ENCODE data around the gene PERM1. TPM values are rescaled to one million over a fixed set of nuclear protein-coding genes. Genes with fewer than 3 reads are reported as not detected.
A peak's percentile ranks its signal among the peaks of the same experiment; 100 is the strongest.

Gene PERM1
- total RNA-seq, 4 donors from 2014 or later: 0.39 to 1.9 (median 1.4) TPM; not detected in 1

DNA sequence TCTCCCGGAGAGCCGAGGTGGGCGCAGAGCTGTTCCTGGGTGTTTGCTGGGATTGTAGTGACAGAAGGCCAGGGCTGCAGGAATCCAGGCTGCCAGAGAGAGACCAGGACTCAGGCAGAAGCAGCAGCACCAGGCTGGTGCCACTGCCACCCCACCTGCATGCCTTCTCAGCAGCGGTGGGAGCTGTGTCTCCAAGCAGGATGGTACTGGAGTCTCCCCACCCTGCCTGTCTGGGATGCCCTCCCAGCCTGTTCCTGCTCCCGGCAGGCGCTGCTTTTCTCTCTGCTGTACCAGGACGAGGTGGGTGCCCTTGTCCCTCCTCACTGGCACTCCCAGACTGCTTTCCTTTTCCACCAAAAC is 22.5 kb upstream of the PERM1 start:
- peaks cover 0 to 49% (median 13%) of the 10 kb centered on the region in 3 donors for H3K4me1 ChIP-seq
- peaks cover 0 to 3% of the 10 kb centered on the region in 2 donors for H3K36me3 ChIP-seq
- ATAC-seq: no peak
- no peak overlapping the region for H3K4me3 ChIP-seq
- peaks cover 25% of the 10 kb centered on the region for H3K27me3 ChIP-seq
- WGBS, 2 donors (ENCODE audit: low coverage in 1 of 2): 0% methylated on average over 1 of the region's 7 CpGs; no CpG with 5 or more reads in 1 of the 2 donors
- TF ChIP-seq POLR2A (IDR thresholded peaks at IDR 0.05) (no peak), POLR2AphosphoS5 (IDR thresholded peaks at IDR 0.05) (no peak), EP300 (IDR thresholded peaks at IDR 0.05) (no peak)
- no peaks in the 10 kb centered on the region for H3K9me3 ChIP-seq
- H3K27ac ChIP-seq: no peak overlapping the region

DNA sequence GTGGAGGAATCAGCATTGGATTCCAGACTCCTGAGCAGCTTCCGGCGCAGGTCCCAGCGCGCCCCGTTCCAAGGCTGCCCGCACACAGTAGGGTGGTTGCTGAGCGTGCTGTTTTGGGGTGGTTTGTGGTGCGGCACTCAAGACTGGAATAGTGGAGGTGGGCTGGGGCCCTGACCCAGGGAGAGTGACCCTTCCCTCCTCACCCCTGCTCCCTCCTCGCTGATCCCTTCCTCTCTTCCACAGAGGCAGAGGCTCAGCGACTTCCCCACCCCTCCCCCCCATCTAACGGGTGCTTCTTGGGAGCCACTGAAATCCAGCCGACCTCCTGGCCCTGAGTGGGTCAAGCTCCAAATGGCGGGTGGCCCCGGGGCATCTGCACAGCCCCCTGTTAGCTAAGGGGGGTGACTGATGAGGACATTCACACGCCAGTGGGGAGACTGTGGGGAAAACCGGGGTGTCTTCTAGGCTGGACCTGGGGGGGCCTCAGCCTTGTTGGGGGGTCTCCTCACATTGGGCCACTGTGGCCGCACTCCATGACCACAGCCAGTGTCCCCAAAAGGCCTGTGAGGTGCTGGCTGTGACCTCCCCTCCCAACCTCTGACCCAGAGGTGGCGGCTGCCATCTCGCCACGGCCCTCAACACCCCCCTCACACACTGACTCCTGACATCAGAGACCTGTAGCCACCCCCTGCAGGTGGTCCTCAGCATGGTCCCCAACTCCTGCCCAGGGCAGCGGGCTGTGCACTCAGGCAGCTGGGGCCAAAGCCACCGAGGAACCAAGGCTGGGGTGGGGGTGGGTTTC is 21.9 kb upstream of the PERM1 start:
- peaks cover 0 to 54% (median 13%) of the 10 kb centered on the region in 3 donors for H3K4me1 ChIP-seq
- WGBS, 2 donors (ENCODE audit: low coverage in 1 of 2): 79 to 100% methylated on average over 1 to 2 of the region's 22 CpGs
- TF ChIP-seq POLR2AphosphoS5 (IDR thresholded peaks at IDR 0.05): no peak
- TF ChIP-seq, protein P1, sequence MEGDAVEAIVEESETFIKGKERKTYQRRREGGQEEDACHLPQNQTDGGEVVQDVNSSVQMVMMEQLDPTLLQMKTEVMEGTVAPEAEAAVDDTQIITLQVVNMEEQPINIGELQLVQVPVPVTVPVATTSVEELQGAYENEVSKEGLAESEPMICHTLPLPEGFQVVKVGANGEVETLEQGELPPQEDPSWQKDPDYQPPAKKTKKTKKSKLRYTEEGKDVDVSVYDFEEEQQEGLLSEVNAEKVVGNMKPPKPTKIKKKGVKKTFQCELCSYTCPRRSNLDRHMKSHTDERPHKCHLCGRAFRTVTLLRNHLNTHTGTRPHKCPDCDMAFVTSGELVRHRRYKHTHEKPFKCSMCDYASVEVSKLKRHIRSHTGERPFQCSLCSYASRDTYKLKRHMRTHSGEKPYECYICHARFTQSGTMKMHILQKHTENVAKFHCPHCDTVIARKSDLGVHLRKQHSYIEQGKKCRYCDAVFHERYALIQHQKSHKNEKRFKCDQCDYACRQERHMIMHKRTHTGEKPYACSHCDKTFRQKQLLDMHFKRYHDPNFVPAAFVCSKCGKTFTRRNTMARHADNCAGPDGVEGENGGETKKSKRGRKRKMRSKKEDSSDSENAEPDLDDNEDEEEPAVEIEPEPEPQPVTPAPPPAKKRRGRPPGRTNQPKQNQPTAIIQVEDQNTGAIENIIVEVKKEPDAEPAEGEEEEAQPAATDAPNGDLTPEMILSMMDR (IDR thresholded peaks at IDR 0.05): no peak
- no peak for TF ChIP-seq POLR2A (IDR thresholded peaks at IDR 0.05)
- TF ChIP-seq EP300 (IDR thresholded peaks at IDR 0.05): no peak

DNA sequence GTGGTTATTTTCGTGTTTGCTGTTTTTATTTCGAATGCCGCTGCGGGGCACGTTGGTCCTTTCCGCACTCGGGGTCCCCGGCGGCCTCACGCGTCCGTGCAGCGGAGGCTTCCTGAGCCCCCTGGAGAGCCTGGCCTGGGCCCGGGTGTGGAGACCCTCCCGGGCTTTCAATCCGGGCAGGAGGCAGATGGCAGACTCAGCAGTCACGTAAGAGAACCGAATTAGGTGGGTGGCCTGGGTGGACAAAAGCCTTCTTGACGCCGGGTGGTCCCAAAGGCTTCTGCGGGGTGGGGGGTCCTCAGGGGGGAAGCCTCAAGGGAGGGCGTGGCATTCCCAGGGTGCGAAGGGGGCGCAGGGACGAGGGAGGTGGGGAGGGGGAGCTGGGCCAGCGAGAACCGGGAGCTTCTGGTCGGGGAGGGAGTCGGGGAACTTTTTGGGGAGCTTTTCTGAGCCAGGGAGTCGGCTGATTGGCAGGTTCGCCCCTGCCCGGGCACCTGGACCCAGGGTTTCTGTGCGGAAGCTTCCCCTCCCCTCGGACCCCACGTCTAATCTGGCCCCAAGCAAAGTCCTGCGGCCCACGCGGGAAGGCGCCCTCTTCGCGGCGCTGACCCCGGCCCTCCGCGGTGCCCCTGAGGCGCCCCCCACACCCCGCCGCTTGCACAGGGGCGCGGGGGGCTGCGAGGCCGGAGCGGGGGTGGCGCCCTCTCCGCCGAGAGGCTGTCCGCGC is 19.3 kb upstream of the PERM1 start:
- H3K4me3 ChIP-seq: peak overlapping the region; percentile 55 to 86
- peaks cover 0 to 71% (median 21%) of the 10 kb centered on the region in 3 donors for H3K4me1 ChIP-seq
- no peaks in the 10 kb centered on the region for H3K9me3 ChIP-seq
- TF ChIP-seq, protein P1 (IDR thresholded peaks at IDR 0.05): no peak
- no peak for TF ChIP-seq POLR2AphosphoS5 (IDR thresholded peaks at IDR 0.05)
- TF ChIP-seq EP300 (IDR thresholded peaks at IDR 0.05): no peak
- no peak for TF ChIP-seq POLR2A (IDR thresholded peaks at IDR 0.05)
- no peak for ATAC-seq
- peak overlapping the region; percentile 91 to 99 (median 97) for H3K27ac ChIP-seq
- 0% methylated on average over 3 of the region's 58 CpGs; no CpG with 5 or more reads in 1 of the 2 donors for WGBS, 2 donors (ENCODE audit: low coverage in 1 of 2)
- peaks cover 0 to 3% of the 10 kb centered on the region in 2 donors for H3K36me3 ChIP-seq
- peaks cover 47% of the 10 kb centered on the region for H3K27me3 ChIP-seq

More for the DNA sequence above, 21.9 kb upstream of the PERM1 start:
- Histone ChIP-seq H3K27ac (no peak overlapping the region), H3K36me3 (peaks cover 0 to 3% of the 10 kb centered on the region in 2 donors), H3K4me3 (no peak overlapping the region), H3K9me3 (no peaks in the 10 kb centered on the region), H3K27me3 (peaks cover 29% of the 10 kb centered on the region)
- no peak for ATAC-seq

DNA sequence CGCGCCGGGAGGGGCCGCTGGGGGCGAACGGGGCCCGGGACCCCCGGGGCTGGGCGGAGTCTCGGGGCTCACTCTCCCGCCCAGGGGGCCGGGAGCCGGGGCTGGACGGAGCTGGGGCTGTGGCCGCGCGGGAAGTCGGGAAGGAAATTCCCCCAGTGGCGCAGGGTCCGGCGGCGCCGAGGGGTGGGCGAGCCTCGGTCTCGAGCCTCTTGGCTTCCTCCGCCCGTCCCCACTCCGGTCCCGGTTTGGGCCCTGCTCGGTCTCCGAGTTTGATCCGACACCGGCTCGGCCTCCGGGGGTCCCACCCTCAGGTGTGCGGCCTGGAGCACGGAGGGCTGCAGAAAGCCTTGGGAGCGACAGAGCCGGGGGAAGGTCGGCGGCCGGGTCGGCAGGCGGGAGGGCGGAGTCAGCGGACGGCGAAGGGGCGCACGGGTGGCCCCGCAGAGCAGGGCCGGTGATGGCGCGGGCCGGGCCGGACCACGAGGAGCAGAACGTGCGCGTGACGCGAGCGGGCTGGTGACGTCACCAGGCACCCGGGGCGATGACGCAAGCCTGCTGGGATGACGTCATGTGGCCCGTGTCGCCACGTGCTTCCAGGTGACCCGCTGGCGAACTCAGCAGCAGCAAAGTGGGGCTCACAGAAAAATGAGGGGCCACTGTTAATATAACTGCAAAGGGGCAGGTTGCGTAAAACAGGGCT is 18.6 kb upstream of the PERM1 start:
- peaks cover 41% of the 10 kb centered on the region for H3K27me3 ChIP-seq
- ATAC-seq: peak; percentile 66
- peaks cover 0 to 3% of the 10 kb centered on the region in 2 donors for H3K36me3 ChIP-seq
- H3K9me3 ChIP-seq: no peaks in the 10 kb centered on the region
- H3K27ac ChIP-seq: peak overlapping the region; percentile 91 to 99 (median 97)
- 0 to 13% methylated on average over 1 to 3 of the region's 75 CpGs for WGBS, 2 donors (ENCODE audit: low coverage in 1 of 2)
- peak overlapping the region; percentile 55 to 86 for H3K4me3 ChIP-seq
- H3K4me1 ChIP-seq: peaks cover 0 to 64% (median 19%) of the 10 kb centered on the region in 3 donors
- TF ChIP-seq EP300 (IDR thresholded peaks at IDR 0.05) (peak; percentile 72), POLR2A (IDR thresholded peaks at IDR 0.05) (peak in 1 of 2 donors; percentile 7), POLR2AphosphoS5 (IDR thresholded peaks at IDR 0.05) (peak; percentile 78)
- TF ChIP-seq, protein P1 (IDR thresholded peaks at IDR 0.05): no peak

All from gastroesophageal sphincter (tissue), 4 donors.